Left lung (tissue), 10 donors: ENCODE data around the gene EBF4. TPM values are rescaled to one million over a fixed set of nuclear protein-coding genes. Genes with fewer than 3 reads are reported as not detected.
"Not testable (repeated sequence)": the region's sequence is repeated elsewhere in the genome, so short reads cannot be mapped to it uniquely, and the experiment has no call there.

Source experiments
- ATAC-seq: fragments of 200-7000 bp; cut with Tn5 transposase; one replicate; pipeline ENCODE4 v1.9.1; 2020; ENCODE audit warnings: moderate library complexity
- DNase-seq, 4 donors: peaks; one replicate each; pipeline ENCODE4 v3.0.0-alpha.2; 2013 to 2020
- H3K27ac ChIP-seq, 2 donors: fragments of 200-600 bp; sonication (generic) in 1 of 2; one replicate each; pipeline versions ENCODE4 v1.5.0 to v1.8.0; 2020 to 2021
- H3K27me3 ChIP-seq, 2 donors: fragments of 200-600 bp; sonication (generic) in 1 of 2; one replicate each; pipeline versions ENCODE4 v1.5.0 to v1.8.0; 2020 to 2021
- H3K36me3 ChIP-seq, 2 donors: fragments of 200-600 bp; sonication (generic) in 1 of 2; one replicate each; pipeline versions ENCODE4 v1.5.0 to v1.8.0; 2020 to 2021
- H3K4me1 ChIP-seq, 2 donors: fragments of 200-600 bp; one replicate each; pipeline ENCODE4 v1.8.0; 2021
- H3K4me3 ChIP-seq, 2 donors: fragments of 200-600 bp; sonication (generic) in 1 of 2; one replicate each; pipeline versions ENCODE4 v1.5.0 to v1.8.0; 2020 to 2021; ENCODE audit warnings: mild to moderate bottlenecking in 1 of 2
- H3K9me3 ChIP-seq, 2 donors: fragments of 200-600 bp; sonication (generic) in 1 of 2; one replicate each; pipeline versions ENCODE4 v1.5.0 to v1.8.0; 2020 to 2021
- intact Hi-C, 2 donors: fragments of 100-400 bp; cut with DNase I; formaldehyde crosslinking; loops; one replicate each; pipeline versions ENCODE4 v1.11.2 to v1.14.2; 2022
- polyA plus RNA-seq, 6 donors: library from polyadenylated mRNA; unstranded; fragments of 120-200 nt; gene quantifications; one replicate each; pipeline ENCODE4 v1.2.1, GENCODE V29; 2013; ENCODE audit not compliant: insufficient read length in 6 of 6
- total RNA-seq, 2 donors: library from RNA; stranded (reverse); fragmentation: NEBNext Ultra II Directional; extraction: Animal tissue kit (Norgen Biotek cat#: 25700); gene quantifications; one replicate each; pipeline ENCODE4 v1.2.1, GENCODE V29; 2021
- TF ChIP-seq, protein P1 (sequence below), 2 donors: fragments of 200-600 bp; sonication (generic) in 1 of 2; IDR thresholded peaks; one replicate each; pipeline versions ENCODE4 v1.5.0 to v1.8.0; 2021; ENCODE audit warnings: antibody characterized with exemption in 2 of 2
- donor health status: DM: no; HTN: yes; CAD: no.
- donor health status: DM: no; HTN: no; CAD: no.

EBF4 gene
- total and polyA plus RNA-seq, 8 donors: 10.0 to 55.9 (median 40.0) TPM

- peaks cover 0 to 14% of the 10 kb centered on the region in 2 donors for H3K4me1 ChIP-seq
- H3K9me3 ChIP-seq: no peaks in the 10 kb centered on the region
- peak; percentile 37 for ATAC-seq
- peaks cover 59 to 100% of the 10 kb centered on the region in 2 donors for H3K27me3 ChIP-seq
- DNase-seq: peak in 1 of 4 donors; percentile 75
- no peak overlapping the region for H3K4me3 ChIP-seq
- intact Hi-C loops: no loop called here
- H3K36me3 ChIP-seq: no peaks in the 10 kb centered on the region
- H3K27ac ChIP-seq: no peak overlapping the region
- TF ChIP-seq, protein P1, sequence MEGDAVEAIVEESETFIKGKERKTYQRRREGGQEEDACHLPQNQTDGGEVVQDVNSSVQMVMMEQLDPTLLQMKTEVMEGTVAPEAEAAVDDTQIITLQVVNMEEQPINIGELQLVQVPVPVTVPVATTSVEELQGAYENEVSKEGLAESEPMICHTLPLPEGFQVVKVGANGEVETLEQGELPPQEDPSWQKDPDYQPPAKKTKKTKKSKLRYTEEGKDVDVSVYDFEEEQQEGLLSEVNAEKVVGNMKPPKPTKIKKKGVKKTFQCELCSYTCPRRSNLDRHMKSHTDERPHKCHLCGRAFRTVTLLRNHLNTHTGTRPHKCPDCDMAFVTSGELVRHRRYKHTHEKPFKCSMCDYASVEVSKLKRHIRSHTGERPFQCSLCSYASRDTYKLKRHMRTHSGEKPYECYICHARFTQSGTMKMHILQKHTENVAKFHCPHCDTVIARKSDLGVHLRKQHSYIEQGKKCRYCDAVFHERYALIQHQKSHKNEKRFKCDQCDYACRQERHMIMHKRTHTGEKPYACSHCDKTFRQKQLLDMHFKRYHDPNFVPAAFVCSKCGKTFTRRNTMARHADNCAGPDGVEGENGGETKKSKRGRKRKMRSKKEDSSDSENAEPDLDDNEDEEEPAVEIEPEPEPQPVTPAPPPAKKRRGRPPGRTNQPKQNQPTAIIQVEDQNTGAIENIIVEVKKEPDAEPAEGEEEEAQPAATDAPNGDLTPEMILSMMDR (IDR thresholded peaks at IDR 0.05): no peak
Observed at GRCh38 chr20:2804852-2805688, 112.5 kb downstream of the EBF4 start.

DNA sequence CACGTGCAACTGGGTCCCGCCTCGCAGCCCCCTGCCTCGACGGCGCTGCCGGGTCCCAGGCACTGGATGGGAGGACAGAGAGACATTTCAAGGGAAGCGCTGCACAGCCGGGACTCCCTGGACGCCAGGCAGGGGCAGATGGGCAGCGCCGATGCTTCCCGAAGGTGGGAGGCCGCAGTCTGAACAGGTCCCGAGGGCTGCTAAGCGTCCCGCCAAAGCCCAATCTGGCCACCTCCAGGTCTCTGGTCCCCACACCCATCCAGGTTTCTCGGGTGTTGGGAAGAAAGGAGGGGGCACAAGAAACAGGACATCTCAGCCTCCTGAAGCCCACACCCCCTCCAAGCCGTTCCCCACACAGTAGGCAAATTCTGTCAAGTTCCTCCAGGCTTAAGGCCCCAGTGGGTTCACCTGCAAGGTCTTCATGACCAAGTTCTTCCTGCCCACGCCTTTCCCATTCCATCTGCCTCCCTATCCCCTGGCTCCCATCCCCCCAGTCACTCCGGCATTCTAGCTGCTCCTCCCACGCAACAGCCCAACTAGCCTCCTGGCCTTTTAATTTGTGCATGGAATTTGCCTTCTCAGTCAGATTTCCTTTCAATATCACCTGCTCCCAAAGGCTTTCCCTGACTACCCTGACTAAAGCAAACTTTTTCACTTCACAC, 113.2 kb downstream of the EBF4 start:
- Histone ChIP-seq H3K4me3 (no peak overlapping the region), H3K27me3 (peaks cover 52 to 99% of the 10 kb centered on the region in 2 donors), H3K27ac (no peak overlapping the region), H3K4me1 (peaks cover 0 to 6% of the 10 kb centered on the region in 2 donors), H3K36me3 (no peaks in the 10 kb centered on the region), H3K9me3 (no peaks in the 10 kb centered on the region)
- intact Hi-C loops: no loop called here
- no peak for ATAC-seq
- peak in 1 of 4 donors; percentile 76 for DNase-seq
- TF ChIP-seq, protein P1 (IDR thresholded peaks at IDR 0.05): no peak

DNA sequence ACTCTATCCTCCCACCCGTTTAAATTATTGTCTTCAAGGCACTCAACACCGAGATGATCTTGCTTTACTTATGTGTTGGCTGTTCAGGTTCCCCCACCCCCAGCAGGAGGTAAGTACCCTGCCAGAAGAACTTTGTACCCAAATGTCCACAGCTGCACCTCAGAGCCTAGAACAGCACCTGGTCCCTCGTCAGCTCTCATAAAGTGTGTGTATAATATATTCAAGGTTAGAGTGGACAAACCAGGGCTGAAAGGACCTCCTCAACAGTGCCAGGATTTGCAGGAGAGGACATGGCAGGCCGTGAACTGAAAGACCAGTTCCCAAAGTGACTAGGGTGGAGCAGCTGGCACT, 113.7 kb downstream of the EBF4 start:
- ATAC-seq: no peak

DNA sequence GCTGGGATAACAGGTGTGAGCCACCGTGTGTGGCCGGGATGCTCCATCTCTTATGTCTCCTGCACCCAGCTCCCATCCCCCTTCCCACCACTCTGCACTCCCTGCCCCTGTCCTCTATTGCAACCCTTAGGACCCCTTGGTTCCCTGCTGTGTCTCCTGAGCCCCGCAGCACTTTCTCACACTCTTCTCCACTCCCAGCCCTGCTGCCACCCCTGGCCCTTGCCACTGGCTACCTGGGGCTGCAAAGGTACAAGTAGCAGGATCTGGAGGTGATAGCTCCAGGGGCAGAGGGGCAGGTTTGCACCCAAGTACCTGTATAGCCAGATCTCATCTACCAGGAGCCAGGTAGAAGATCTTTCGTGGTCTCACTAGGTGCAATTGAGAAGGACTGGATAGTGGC, 114.4 kb downstream of the EBF4 start:
- no peaks in the 10 kb centered on the region for H3K4me1 ChIP-seq
- H3K27me3 ChIP-seq: peaks cover 40 to 99% of the 10 kb centered on the region in 2 donors
- H3K27ac ChIP-seq: no peak overlapping the region
- intact Hi-C loops: no loop called here
- no peak overlapping the region for H3K4me3 ChIP-seq
- no peak for ATAC-seq
- H3K9me3 ChIP-seq: peaks cover 0 to 3% of the 10 kb centered on the region in 2 donors
- no peaks in the 10 kb centered on the region for H3K36me3 ChIP-seq
- no peak for DNase-seq
- TF ChIP-seq, protein P1 (IDR thresholded peaks at IDR 0.05): no peak

More for the DNA sequence above, 113.7 kb downstream of the EBF4 start:
- Histone ChIP-seq H3K4me3 (no peak overlapping the region), H3K36me3 (no peaks in the 10 kb centered on the region), H3K9me3 (no peaks in the 10 kb centered on the region), H3K4me1 (peaks cover 0 to under 1% of the 10 kb centered on the region in 2 donors), H3K27ac (no peak overlapping the region), H3K27me3 (peaks cover 47 to 99% of the 10 kb centered on the region in 2 donors)
- intact Hi-C loops: no loop called here
- TF ChIP-seq, protein P1 (IDR thresholded peaks at IDR 0.05): no peak
- no peak for DNase-seq

DNA sequence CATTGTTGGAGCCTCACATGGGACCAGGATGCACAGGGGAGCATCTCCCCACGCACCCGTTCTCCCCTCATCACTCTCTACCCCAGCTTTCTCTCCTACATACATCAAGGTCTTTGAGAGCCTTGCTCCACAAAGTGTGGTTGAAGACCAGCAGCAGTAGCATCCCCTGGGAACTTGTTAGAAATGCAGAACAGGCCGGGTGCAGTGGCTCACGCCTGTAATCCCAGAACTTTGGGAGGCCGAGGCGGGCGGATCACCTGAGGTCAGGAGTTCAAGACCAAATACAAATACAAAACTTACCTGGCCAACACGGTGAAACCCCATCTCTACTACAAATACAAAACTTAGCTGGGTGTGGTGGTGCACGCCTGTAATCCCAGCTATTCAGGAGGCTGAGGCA, 115.3 kb downstream of the EBF4 start:
- intact Hi-C loops, DNase-seq, ATAC-seq, H3K36me3 ChIP-seq, H3K4me3 ChIP-seq, H3K27ac ChIP-seq, H3K4me1 ChIP-seq, H3K9me3 ChIP-seq: not testable (repeated sequence)
- H3K27me3 ChIP-seq: peaks cover 36 to 93% of the 10 kb centered on the region in 2 donors
